Glomerular visceral epithelial cell (primary cell): ENCODE results near the gene SPHK2.
"Not testable (repeated sequence)": the region's sequence is repeated elsewhere in the genome, so short reads cannot be mapped to it uniquely, and the experiment has no call there.

Experiments used
- DNase-seq: peaks from one replicate; pipeline ENCODE4 v3.0.0-alpha.2; 2016; ENCODE audit errors: extremely low spot score

SPHK2 gene

GRCh38 chr19:48624067-48624594 lies 4.8 kb downstream of the SPHK2 start:
- peak; percentile 98 for DNase-seq

- DNase-seq: no peak
Observed at GRCh38 chr19:48624791-48625723, 5.8 kb downstream of the SPHK2 start.

GRCh38 chr19:48625891-48626327 lies 6.6 kb downstream of the SPHK2 start:
- no peak for DNase-seq

- peak; percentile 68 for DNase-seq
Observed at GRCh38 chr19:48627201-48627864, 8.0 kb downstream of the SPHK2 start.

- DNase-seq: no peak
Observed at GRCh38 chr19:48627865-48628314, 8.6 kb downstream of the SPHK2 start.

GRCh38 chr19:48628486-48629296 lies 9.4 kb downstream of the SPHK2 start:
- no peak for DNase-seq

- DNase-seq: no peak
Observed at GRCh38 chr19:48629297-48629598, 9.9 kb downstream of the SPHK2 start.

GRCh38 chr19:48629599-48630295 lies 10.4 kb downstream of the SPHK2 start:
- no peak for DNase-seq

- no peak for DNase-seq
Observed at GRCh38 chr19:48630296-48631063, 11.2 kb downstream of the SPHK2 start.

GRCh38 chr19:48631225-48631624 lies 11.9 kb downstream of the SPHK2 start:
- DNase-seq: no peak

- not testable (repeated sequence) for DNase-seq
Observed at GRCh38 chr19:48632286-48632685, 13.0 kb downstream of the SPHK2 start.

- peak; percentile 66 for DNase-seq
Observed at GRCh38 chr19:48632692-48633147, 13.4 kb downstream of the SPHK2 start.

- DNase-seq: no peak
Observed at GRCh38 chr19:48633148-48634035, 14.1 kb downstream of the SPHK2 start.

- no peak for DNase-seq
Observed at GRCh38 chr19:48634036-48634342, 14.7 kb downstream of the SPHK2 start.

GRCh38 chr19:48634424-48635262 lies 15.3 kb downstream of the SPHK2 start:
- peak; percentile 94 for DNase-seq

GRCh38 chr19:48635263-48635965 lies 16.1 kb downstream of the SPHK2 start:
- DNase-seq: peak; percentile 67

GRCh38 chr19:48635966-48636858 lies 16.9 kb downstream of the SPHK2 start:
- DNase-seq: no peak
